ENCODE measurements around the gene NPSR1. TPM values are rescaled to one million over a fixed set of nuclear protein-coding genes. Genes with fewer than 3 reads are reported as not detected.

Gene NPSR1
- total and polyA plus RNA-seq, 9 of the 15 experiments (the other 6 are each of a cell fraction or from before 2014, with no cell fraction given), result not detected

DNA sequence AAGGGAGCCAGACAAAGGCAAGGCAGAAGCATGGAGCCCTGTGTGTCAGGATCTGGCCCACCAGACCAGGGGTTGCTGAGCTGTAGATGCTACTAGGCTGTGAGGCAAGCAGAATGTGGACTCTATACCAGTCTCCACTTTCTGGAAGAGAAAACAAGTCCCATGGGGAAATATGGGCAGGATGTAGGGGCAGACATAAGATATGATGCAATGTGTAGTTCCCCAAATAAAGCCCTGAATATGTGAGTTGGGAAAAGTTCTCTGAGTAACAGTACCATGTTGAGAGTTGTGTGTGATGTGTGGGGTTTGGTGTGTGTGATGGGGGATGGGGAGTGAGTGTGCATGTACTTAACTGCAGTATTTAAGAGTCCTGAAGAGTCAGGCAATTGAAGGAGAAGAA lies 62.3 kb downstream of the NPSR1 start (continued):
- no peak for TF ChIP-seq TAF9B (IDR thresholded peaks at IDR 0.05; ENCODE audit: partially characterized antibody)
- TF ChIP-seq SLC30A9 (CRISPR knock-in tag; IDR thresholded peaks at IDR 0.05), result no peak
- no peak for TF ChIP-seq PHB (CRISPR knock-in tag; IDR thresholded peaks at IDR 0.05)
- TF ChIP-seq HNRNPL (IDR thresholded peaks at IDR 0.05; ENCODE audit: low read depth, low read length), result no peak
- no peak for TF ChIP-seq NR1H2 (CRISPR knock-in tag; IDR thresholded peaks at IDR 0.05)

DNA sequence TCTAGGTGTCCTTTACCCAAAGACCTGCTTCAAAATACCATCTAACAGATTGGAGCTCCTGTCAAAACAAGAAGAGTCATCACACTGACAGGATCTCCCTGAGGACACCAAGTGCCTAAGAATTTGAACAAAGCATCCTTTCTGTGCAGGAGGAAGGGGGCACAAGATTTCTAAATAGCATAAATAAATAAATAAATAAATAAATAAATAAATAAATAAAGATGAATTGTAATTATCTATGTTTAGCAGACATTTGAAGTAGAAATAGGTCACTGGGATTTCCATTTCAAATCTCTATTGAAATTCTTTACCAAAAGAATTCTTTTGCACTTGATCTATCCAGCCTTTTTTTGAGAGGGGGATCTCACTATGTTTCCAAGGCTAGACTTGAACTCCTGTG lies 65.3 kb downstream of the NPSR1 start:
- Histone ChIP-seq H3K36me3 (ENCODE audit: control insufficient read depth, insufficient read depth, low read length) (no peaks in the 10 kb centered on the region), H3K4me3 (no peak overlapping the region), H3K4me1 (replicated peaks in 1 of 2; ENCODE audit: control insufficient read depth in 2 of 2, insufficient read depth in 2 of 2, low read length in 2 of 2) (no peaks in the 10 kb centered on the region), H3K4me2 (ENCODE audit: insufficient read depth, low read length) (no peak overlapping the region), H3K79me2 (ENCODE audit: control insufficient read depth, insufficient read depth, low read length) (no peaks in the 10 kb centered on the region), H3K27ac (ENCODE audit: extremely low read depth, low read depth, low read length) (no peak overlapping the region), H3K9me3 (replicated peaks; ENCODE audit: control insufficient read depth, insufficient read depth, low read depth, low read length) (no peaks in the 10 kb centered on the region), H2AFZ (ENCODE audit: low read depth, low read length) (no peak overlapping the region), H4K20me1 (replicated peaks; ENCODE audit: control insufficient read depth, insufficient read depth, low read length) (no peaks in the 10 kb centered on the region), H3K9ac (ENCODE audit: insufficient read depth in 1 of 2, low read depth in 2 of 2, low read length in 2 of 2) (no peak overlapping the region), H3K27me3 (ENCODE audit: control insufficient read depth in 2 of 2, insufficient read depth in 2 of 2, low read length in 2 of 2) (no peaks in the 10 kb centered on the region), H3K9me1 (ENCODE audit: control insufficient read depth, insufficient read depth, low read length) (no peaks in the 10 kb centered on the region)
- DNase-seq (ENCODE audit: extremely low read depth in 1 of 4, low spot score in 3 of 4) (no peak), FAIRE-seq (no peak), ATAC-seq (no peak)
- intact Hi-C loops (cut with micrococcal nuclease), result no loop called here
- POLR2A ChIA-PET, result no interaction called here
- in situ Hi-C loops (cut with MboI), result no loop called here
- CTCF ChIA-PET (ENCODE audit: low intra/inter-chr PET ratio), result no interaction called here
- no peak for TF ChIP-seq NFIX (CRISPR knock-in tag; IDR thresholded peaks at IDR 0.05; ENCODE audit: low read depth)
- TF ChIP-seq U2AF1 (optimal IDR thresholded peaks at IDR 0.05; ENCODE audit: low read depth, low read length), result no peak
- no peak for TF ChIP-seq ZNF212 (CRISPR knock-in tag; IDR thresholded peaks at IDR 0.05)
- no peak for TF ChIP-seq SOX6 (IDR thresholded peaks at IDR 0.05)
- no peak for TF ChIP-seq HNRNPUL1 (IDR thresholded peaks at IDR 0.05; ENCODE audit: low read length)
- no peak for TF ChIP-seq BACH1 (tag; IDR thresholded peaks at IDR 0.05)
- no peak for TF ChIP-seq ZNF717 (CRISPR knock-in tag; IDR thresholded peaks at IDR 0.05)
- BruUV-seq (replicated peaks), result no TSS peak

Measured in K562 (cell line).